H1 (cell line): ENCODE results near the gene HPX.

Experiments used
- EP300 ChIP-seq, 2 experiments: IDR thresholded peaks; 1 replicate in 1 of 2; 2 replicates in 1 of 2; pipeline ENCODE4 v1.6.1; 2011 to 2012; ENCODE audit warnings: low read depth in 2 of 2, low read length in 2 of 2, mild to moderate bottlenecking in 2 of 2, borderline replicate concordance in 1 of 2, inconsistent platforms in 1 of 2, moderate library complexity in 1 of 2
- EZH2 ChIP-seq: fragments of 200-600 bp; sonication (generic); IDR thresholded peaks from 2 replicates; pipeline ENCODE4 v1.7.1; 2012; ENCODE audit warnings: low read depth, mild to moderate bottlenecking, moderate library complexity, low read length, inconsistent platforms; ENCODE audit not compliant: severe bottlenecking
- FOSL1 ChIP-seq: IDR thresholded peaks from 2 replicates; pipeline ENCODE4 v1.6.1; 2011; ENCODE audit warnings: mild to moderate bottlenecking, low read depth, low read length, moderate library complexity; ENCODE audit not compliant: insufficient read depth
- KDM1A ChIP-seq: fragments of 200-600, 300-600 bp; sonication (generic); IDR thresholded peaks from 2 replicates; pipeline ENCODE4 v1.7.1; 2016; ENCODE audit warnings: mild to moderate bottlenecking, low read length, borderline replicate concordance
- POLR2A ChIP-seq, 2 experiments: IDR thresholded peaks; 1 replicate in 1 of 2; 2 replicates in 1 of 2; pipeline ENCODE4 v1.6.1; 2011; ENCODE audit warnings: low read depth in 2 of 2, low read length in 2 of 2, mild to moderate bottlenecking in 2 of 2; ENCODE audit errors: control extremely low read depth in 1 of 2
- POLR2AphosphoS5 ChIP-seq: IDR thresholded peaks from 2 replicates; pipeline ENCODE4 v1.6.1; 2011; ENCODE audit warnings: low read depth, low read length
- SP1 ChIP-seq: IDR thresholded peaks from 2 replicates; pipeline ENCODE4 v1.6.1; 2011; ENCODE audit warnings: low read depth, low read length
- USF2 ChIP-seq: IDR thresholded peaks from 2 replicates; pipeline ENCODE4 v1.6.1; 2011; ENCODE audit warnings: low read length, improper control_type of control experiment
- TF ChIP-seq, protein P1 (sequence below), 3 experiments: IDR thresholded peaks; 1 replicate in 2 of 3; 2 replicates in 1 of 3; pipeline versions ENCODE4 v1.5.1 to v1.6.1; 2011; ENCODE audit warnings: low read length in 3 of 3, mild to moderate bottlenecking in 3 of 3, inconsistent platforms in 2 of 3, low read depth in 1 of 3, moderate library complexity in 1 of 3; ENCODE audit not compliant: insufficient read depth in 1 of 3; ENCODE audit errors: control extremely low read depth in 1 of 3

DNA sequence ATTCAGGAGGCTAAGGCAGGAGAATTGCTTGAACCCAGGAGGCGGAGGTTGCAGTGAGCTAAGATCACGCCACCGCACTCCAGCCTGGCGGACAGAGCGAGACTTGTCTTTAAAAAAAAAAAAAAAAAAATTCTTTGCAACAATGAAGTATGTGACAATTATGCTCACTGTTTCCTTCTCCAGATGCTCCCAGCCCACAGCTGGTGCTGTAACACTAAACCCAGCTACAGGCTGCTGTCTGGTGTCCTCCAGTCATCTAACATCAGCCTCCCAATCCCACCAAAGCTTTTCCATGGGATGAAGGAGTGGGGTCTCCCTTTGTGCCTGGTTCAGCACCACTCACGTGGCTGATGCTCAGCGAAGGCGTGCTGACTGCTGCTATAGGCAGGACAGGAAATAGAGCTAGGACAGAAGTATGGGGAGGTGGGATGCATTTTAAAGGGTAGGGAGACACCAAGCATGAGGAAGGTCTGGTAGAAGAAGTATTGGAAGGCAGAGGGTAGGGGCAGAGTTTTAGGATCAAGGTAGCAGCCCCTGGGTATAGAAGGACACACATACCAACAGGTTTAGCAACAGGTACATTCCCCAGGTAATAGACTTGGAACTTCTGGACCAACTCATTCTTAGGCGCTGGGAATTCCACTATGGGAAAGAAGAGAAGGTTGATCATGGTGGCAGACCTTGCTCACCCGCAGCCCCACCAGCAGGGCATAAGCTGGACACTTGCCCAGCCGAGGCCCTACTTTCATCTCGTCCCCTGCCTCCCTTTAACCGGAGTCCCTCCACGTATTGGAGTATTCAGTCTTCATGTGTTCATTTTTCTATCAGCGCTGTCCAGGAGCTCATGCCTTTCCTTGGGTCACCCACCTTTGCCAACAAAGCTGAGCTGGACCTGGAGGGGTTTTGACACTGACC is 40.1 kb downstream of the HPX start:
- TF ChIP-seq FOSL1 (no peak), POLR2A (IDR thresholded peaks at IDR 0.05; ENCODE audit: control extremely low read depth in 1 of 2, low read depth in 2 of 2, low read length in 2 of 2) (no peak), EZH2 (no peak), KDM1A (no peak), POLR2AphosphoS5 (no peak), SP1 (no peak), EP300 (IDR thresholded peaks at IDR 0.05; ENCODE audit: borderline replicate concordance in 1 of 2, low read depth in 2 of 2, low read length in 2 of 2) (no peak), USF2 (no peak)
- TF ChIP-seq, protein P1, sequence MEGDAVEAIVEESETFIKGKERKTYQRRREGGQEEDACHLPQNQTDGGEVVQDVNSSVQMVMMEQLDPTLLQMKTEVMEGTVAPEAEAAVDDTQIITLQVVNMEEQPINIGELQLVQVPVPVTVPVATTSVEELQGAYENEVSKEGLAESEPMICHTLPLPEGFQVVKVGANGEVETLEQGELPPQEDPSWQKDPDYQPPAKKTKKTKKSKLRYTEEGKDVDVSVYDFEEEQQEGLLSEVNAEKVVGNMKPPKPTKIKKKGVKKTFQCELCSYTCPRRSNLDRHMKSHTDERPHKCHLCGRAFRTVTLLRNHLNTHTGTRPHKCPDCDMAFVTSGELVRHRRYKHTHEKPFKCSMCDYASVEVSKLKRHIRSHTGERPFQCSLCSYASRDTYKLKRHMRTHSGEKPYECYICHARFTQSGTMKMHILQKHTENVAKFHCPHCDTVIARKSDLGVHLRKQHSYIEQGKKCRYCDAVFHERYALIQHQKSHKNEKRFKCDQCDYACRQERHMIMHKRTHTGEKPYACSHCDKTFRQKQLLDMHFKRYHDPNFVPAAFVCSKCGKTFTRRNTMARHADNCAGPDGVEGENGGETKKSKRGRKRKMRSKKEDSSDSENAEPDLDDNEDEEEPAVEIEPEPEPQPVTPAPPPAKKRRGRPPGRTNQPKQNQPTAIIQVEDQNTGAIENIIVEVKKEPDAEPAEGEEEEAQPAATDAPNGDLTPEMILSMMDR (IDR thresholded peaks at IDR 0.05; ENCODE audit: control extremely low read depth in 1 of 3, insufficient read depth in 1 of 3, low read depth in 1 of 3, low read length in 3 of 3), result no peak
